ENCODE data around the gene B4GALT5. TPM values are rescaled to one million over a fixed set of nuclear protein-coding genes. Genes with fewer than 3 reads are reported as not detected.
"Not testable (repeated sequence)": the region's sequence is repeated elsewhere in the genome, so short reads cannot be mapped to it uniquely, and the experiment has no call there.

The B4GALT5 gene
- total RNA-seq, 1 donor from 2014 or later: 23.4 TPM

- intact Hi-C loops (cut with micrococcal nuclease): no loop called here
These were observed 23.6 kb upstream of the B4GALT5 start for GRCh38 chr20:49737260-49737659.

GRCh38 chr20:49729780-49730179 lies 16.1 kb upstream of the B4GALT5 start:
- intact Hi-C loops (cut with micrococcal nuclease): no loop called here

- intact Hi-C loops (cut with micrococcal nuclease): no loop called here
These were observed 14.5 kb upstream of the B4GALT5 start for GRCh38 chr20:49727894-49728885.

- intact Hi-C loops (cut with micrococcal nuclease): no loop called here
These were observed 13.8 kb upstream of the B4GALT5 start for GRCh38 chr20:49727478-49727877.

- intact Hi-C loops (cut with micrococcal nuclease): no loop called here
These were observed 12.0 kb upstream of the B4GALT5 start for GRCh38 chr20:49725694-49726093.

GRCh38 chr20:49725224-49725606 lies 11.5 kb upstream of the B4GALT5 start:
- intact Hi-C loops (cut with micrococcal nuclease): not testable (repeated sequence)

- intact Hi-C loops (cut with micrococcal nuclease): no loop called here
These were observed 10.9 kb upstream of the B4GALT5 start for GRCh38 chr20:49724408-49725223.

- intact Hi-C loops (cut with micrococcal nuclease): not testable (repeated sequence)
These were observed 10.1 kb upstream of the B4GALT5 start for GRCh38 chr20:49723758-49724157.

- intact Hi-C loops (cut with micrococcal nuclease): not testable (repeated sequence)
These were observed 7.6 kb upstream of the B4GALT5 start for GRCh38 chr20:49721326-49721725.

- intact Hi-C loops (cut with micrococcal nuclease): loop anchor here (10.0 kb wide), 2 partner anchors 81 to 199 kb away; partner anchors contain the start of gene SPATA2
These were observed 1.8 kb upstream of the B4GALT5 start for GRCh38 chr20:49715466-49715865.

GRCh38 chr20:49712996-49713752 lies 504 bp downstream of the B4GALT5 start:
- intact Hi-C loops (cut with micrococcal nuclease): loop anchor here (5.0 to 10.0 kb wide), 5 partner anchors 36 to 202 kb away; partner anchors contain the start of gene SPATA2

GRCh38 chr20:49712646-49712995 lies 1.1 kb downstream of the B4GALT5 start:
- intact Hi-C loops (cut with micrococcal nuclease): loop anchor here (5.0 to 10.0 kb wide), 5 partner anchors 35 to 202 kb away; partner anchors contain the start of gene SPATA2

GRCh38 chr20:49712118-49712517 lies 1.6 kb downstream of the B4GALT5 start:
- intact Hi-C loops (cut with micrococcal nuclease): loop anchor here (5.0 to 10.0 kb wide), 5 partner anchors 35 to 203 kb away; partner anchors contain the start of gene SPATA2

- intact Hi-C loops (cut with micrococcal nuclease): loop anchor here (5.0 to 10.0 kb wide), 5 partner anchors 34 to 203 kb away; partner anchors contain the start of gene SPATA2
These were observed 2.1 kb downstream of the B4GALT5 start for GRCh38 chr20:49711667-49711987.

GRCh38 chr20:49710971-49711666 lies 2.6 kb downstream of the B4GALT5 start:
- intact Hi-C loops (cut with micrococcal nuclease): loop anchor here (5.0 to 10.0 kb wide), 5 partner anchors 34 to 204 kb away; partner anchors contain the start of gene SPATA2

- intact Hi-C loops (cut with micrococcal nuclease): loop anchor here (10.0 kb wide), 1 partner anchor 92 kb away; no protein-coding TSS in a partner anchor
These were observed 6.6 kb downstream of the B4GALT5 start for GRCh38 chr20:49707118-49707517.

- intact Hi-C loops (cut with micrococcal nuclease): loop anchor here (10.0 kb wide), 1 partner anchor 92 kb away; no protein-coding TSS in a partner anchor
These were observed 7.0 kb downstream of the B4GALT5 start for GRCh38 chr20:49706630-49707091.

GRCh38 chr20:49705893-49706292 lies 7.8 kb downstream of the B4GALT5 start:
- intact Hi-C loops (cut with micrococcal nuclease): loop anchor here (10.0 kb wide), 1 partner anchor 91 kb away; no protein-coding TSS in a partner anchor

- intact Hi-C loops (cut with micrococcal nuclease): loop anchor here (10.0 kb wide), 1 partner anchor 91 kb away; no protein-coding TSS in a partner anchor
These were observed 8.3 kb downstream of the B4GALT5 start for GRCh38 chr20:49705358-49705757.

GRCh38 chr20:49704932-49705336 lies 8.7 kb downstream of the B4GALT5 start:
- intact Hi-C loops (cut with micrococcal nuclease): loop anchor here (10.0 kb wide), 1 partner anchor 90 kb away; no protein-coding TSS in a partner anchor
